GM18867 (cell line): ENCODE data around the gene NCOA3.
"Not testable (repeated sequence)": the region's sequence is repeated elsewhere in the genome, so short reads cannot be mapped to it uniquely, and the experiment has no call there.

Source experiments
- ATAC-seq: cut with Tn5 transposase; IDR thresholded peaks from one replicate; pipeline ENCODE4 v1.9.1; 2021; ENCODE audit warnings: mild to moderate bottlenecking, moderate library complexity; ENCODE audit not compliant: unreplicated experiment

Gene NCOA3

DNA sequence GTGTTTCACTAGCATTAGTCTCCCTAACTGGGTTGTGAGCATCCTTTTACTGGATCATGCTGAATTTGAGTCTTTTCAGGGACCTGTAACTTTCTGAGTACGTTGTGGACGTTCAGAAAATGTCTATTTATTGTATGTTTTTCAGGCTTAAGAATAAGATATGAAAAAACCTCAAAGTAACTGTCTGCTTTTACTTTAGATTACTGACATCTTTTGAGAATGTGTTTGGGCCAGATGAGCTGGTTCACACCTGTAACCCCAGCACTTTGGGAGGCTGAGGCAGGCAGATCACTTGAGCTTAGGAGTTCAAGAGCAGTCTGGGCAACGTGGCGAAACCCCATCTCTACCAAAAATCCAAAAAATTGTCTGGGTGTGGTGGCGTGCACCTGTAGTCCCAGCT is 32.7 kb downstream of the NCOA3 start:
- ATAC-seq, result no peak

DNA sequence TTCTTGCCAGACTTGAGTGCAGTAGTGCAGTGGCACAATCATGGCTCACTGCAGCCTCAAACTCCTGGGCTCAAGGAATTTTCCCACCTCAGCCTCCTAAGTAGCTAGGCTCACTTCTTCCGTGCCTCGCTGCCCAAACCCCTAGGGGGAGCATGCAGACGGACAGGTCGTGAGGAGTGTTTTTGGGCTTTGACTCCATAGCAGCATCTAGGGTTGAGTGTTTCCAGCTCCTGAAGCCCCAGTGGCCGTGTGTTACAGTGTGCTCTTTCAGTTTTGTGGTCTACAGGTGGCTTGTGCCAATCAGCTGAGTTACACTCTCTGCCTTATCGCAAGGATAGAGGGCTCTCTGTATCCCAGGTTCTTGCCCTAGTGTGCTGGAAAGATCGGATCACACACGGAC is 33.4 kb downstream of the NCOA3 start:
- no peak for ATAC-seq

DNA sequence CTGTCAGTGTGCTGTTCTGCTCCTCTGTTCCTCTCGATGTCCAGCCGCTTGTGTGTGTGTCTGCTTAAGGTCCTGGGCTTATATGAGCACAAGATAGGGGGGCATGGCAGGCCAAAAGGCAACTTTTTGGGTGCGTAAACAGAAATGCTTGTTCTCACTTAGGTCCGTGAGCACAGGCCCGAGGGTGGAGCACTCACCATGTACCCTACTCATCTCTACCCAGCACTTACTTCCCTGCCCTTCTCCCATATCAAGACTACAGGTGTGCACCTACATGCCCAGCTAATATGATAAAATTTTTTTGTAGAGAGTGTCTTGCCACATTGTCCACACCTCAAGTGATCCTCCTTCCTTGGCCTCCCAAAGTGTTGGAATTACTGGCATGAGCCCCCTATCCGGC is 34.3 kb downstream of the NCOA3 start:
- no peak for ATAC-seq

DNA sequence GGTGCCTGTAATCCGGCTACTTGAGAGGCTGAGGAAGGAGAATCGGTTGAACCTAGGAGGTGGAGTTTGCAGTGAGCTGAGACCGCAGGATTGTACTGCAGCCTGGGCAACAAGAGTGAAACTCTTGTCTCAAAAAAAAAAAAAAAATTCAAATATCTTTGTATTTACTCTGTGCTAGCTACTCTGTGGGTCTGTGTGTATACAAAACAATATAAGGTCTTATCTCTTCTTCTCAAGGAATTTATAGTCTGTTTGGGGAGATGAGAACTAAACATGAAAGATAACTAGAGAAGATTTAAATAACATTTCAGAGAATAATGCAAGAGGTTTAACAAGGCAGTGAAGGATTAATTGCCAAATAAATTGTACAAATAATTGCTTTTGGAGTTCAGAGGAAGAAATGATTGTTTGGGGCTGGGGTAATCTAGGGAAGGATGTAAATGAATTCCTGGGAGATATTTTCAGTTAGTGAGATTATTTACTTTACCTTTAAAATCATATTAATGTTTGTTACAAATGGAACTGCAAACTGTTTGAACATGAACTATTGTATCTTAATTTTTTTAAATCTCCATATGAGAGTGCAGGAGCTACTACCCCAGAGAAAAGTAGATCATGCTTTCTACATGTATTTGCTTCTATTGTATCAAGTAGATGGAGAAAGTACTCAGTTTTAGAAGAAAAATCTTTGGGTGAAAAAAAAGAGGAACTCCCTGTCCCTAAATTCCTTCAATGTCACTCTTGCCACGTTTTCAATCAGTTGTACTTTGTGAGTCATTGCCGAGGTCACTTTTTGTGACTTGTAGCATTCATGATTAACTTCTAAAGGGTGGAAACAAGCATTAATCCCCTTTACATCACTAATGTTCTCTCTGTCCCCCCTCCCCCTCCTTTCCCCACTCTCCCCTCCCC is 39.0 kb downstream of the NCOA3 start:
- ATAC-seq, result no peak

DNA sequence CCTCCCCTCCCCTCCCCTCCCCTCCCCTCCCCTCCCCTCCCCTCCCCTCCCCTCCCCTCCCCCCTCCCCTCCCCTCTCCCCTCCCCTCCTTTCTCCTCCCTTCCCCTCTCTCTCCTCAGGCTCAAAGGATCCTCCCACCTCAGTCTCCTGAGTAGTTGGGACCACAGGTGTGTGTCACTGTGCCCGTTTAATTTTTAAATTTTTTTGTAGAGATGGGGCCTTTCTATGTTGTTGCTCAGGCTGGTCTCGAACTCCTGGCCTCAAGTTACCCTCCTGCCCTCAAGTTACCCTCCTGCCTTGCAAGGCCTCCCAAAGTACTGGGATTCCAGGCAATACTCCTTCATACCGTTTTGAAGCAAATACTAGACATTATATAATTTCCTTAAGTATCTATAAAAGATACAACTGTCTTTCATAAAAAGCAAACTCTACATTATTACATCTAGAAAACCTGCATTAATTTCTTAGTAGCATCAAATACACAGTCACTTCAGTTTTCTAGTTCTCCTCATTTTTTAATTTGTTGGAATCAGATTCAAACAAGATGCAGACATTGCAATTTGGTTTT is 39.8 kb downstream of the NCOA3 start:
- no peak for ATAC-seq

DNA sequence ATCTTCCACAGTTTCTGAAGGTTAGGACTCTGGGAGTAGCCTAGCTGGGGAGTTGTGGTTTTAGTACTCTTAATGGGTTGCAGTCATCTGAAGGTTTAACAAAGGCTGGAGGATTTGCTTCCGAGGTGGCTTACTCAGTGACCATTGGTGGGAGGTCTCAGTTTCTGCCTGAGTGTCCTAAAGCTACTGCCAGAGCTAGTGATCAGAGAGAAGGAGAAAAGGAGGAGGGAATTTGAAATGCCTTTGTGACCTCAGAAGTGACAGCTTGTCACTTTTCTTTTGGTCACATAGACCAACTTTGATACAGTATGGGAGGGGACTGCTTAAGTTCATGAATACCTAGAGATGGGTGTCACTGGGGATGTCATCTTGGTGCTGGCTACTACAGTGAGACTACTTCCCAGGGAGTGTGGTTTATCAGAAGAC is 41.3 kb downstream of the NCOA3 start:
- no peak for ATAC-seq

DNA sequence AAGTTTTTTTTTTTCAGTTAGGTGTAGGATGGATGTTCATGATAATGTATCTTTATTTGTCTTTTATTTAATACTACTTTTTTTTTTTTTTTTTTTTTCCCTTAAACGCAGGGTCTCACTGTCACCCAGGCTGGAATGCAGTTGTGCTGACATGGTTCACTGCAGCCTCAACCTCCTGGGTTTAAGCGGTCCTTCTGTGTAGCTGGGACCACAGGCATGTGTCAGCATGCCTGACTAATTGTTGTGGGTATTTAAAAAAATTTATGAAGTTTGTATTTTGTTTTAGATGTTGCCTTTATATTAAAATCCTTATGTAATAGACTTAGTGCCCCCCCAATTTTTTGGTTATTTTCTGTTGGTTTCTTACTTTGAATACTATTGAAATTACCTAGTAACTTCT is 42.6 kb downstream of the NCOA3 start:
- no peak for ATAC-seq

DNA sequence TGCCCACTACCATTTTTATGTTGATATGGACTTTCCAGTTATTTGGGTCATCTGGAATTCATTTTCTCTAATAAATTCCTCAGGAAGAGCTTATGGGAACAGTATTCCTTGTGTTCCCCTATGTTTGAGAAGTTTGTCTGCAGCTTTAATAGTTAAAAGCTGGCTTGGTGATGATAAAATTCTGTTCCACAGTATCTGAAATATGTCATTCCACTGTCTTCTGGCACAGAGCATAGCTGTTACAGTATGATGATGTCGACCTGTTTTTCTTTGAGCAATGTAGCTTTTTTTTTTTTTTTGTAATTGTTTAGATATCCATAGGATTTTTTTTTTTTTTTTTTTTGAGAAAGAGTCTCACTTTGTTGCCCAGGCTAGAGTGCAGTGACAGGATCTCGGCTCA is 43.2 kb downstream of the NCOA3 start:
- no peak for ATAC-seq

DNA sequence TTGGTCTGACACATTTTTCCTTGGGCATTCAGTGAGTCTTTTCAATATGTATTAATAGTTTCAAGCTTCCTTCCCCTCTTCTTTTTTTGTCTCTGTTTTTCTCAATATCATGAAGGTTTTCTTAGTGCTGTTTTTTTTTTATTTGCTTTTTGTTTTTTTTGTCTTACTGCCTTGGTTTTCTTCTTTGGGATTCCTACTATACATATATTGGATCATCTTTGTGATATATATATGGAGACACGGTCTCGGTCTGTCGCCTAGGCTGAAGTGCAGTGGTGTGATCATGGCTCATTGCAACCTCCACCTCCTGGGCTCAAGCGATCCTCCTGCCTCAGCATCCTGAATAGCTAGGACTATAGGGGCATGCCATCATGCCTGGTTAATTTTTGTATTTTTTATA is 43.8 kb downstream of the NCOA3 start:
- no peak for ATAC-seq

DNA sequence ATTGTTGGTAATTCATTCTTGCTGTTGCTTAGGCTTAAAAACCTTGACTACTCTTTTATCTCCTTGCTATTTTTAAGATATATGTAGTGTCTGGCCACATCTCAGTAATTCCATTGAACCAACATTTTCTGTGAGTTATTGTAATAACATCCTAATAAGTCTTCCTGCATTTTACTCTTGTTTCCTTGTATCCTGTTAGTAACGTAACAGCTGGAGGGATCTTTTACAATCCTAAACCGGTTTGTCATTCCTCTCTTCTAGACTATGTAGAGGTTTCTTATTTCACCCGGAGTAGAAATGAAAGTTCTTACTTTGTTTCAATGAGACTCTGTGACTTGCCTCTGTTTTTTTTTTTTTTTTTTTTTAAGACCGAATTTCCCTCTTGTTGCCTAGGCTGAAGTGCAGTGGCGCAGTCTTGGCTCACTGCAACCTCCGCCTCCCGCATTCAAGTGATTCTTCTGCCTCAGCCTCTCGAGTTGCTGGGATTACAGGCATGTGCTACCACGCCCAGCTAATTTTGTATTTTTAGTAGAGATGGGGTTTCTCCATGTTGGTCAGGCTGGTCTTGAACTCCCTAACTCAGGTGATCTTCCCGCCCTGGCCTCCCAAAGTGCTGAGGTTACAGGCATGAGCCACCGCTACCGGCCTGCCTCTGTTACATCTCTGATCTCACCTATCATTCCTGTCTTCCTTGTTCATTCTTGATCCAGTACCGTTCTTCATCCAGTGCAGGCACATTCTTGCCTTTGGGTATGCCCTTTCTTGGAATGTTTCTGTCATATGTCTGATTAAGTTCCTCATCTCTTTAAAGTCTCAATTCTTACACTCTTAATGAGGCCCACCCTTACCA is 44.7 kb downstream of the NCOA3 start:
- no peak for ATAC-seq

DNA sequence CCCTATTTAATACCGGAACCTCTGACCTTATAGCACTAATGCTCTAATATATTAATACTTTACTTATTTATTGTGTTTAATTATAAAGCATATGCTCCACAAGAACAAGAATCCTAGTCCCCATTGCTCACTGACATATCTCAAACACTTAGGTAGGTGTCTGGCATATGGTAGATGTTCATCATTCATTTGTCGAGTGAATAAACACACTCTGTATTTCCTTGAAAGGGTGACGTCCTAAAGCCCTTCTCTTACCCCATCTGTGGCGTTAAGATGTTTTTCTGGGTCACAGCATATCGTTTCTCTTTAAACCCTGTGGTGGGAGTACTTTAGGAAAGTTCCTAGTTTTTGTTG is 45.3 kb downstream of the NCOA3 start:
- ATAC-seq, result no peak

DNA sequence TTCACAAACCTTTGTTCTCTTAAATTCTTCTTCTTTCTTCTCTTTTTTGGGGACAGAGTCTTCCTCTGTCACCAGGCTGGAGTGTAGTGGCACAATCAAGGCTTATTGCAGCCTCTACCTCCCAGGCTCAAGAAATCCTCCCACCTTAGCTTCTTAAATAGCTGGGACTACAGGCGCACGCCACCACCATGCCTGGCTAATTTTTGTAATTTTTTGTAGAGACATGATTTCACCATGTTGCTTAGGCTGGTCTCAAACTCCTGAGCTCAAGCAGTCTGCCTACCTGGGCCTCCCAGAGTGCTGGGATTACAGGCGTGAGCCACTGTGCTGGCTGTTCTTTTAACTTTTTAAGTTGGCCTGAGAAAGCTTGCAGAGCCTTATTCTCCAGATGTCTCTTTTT is 48.0 kb downstream of the NCOA3 start:
- no peak for ATAC-seq

DNA sequence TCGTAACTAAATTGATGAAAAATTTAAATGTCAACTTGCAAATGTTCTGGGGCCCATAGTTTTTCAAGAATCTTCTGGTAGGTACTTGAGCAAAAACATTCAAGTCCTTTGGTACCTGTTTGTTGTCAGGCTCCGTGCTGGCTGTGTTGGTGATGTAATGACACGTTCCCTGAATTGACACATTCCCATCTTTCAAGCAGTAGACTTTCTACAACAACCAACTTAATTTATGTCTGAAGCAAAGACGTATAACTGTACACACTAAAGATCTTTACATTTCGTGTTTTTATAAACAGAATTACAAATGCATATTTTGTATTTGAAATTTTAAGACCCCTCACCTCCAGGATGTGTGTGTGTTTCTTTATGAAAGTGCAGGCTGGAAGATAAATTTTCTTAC is 49.5 kb downstream of the NCOA3 start:
- no peak for ATAC-seq

DNA sequence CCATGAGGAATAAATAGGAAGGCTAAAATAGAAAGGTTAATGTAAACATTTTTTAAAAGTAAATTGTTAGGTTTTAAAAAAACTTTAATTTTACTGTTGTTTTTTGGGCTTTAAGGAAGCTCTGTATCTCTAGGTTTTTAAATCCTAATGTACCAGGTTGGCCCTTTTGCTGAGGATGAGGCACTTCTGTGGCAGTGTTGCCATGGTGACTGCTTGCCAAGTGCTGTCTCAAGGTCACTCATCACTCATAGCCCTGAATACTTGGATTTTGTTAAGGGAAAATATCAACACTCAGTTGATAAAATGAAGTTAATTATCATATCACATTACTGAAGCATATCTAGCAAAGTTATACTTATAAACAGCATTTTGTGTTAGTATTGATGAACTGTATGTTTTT is 50.2 kb downstream of the NCOA3 start:
- no peak for ATAC-seq

DNA sequence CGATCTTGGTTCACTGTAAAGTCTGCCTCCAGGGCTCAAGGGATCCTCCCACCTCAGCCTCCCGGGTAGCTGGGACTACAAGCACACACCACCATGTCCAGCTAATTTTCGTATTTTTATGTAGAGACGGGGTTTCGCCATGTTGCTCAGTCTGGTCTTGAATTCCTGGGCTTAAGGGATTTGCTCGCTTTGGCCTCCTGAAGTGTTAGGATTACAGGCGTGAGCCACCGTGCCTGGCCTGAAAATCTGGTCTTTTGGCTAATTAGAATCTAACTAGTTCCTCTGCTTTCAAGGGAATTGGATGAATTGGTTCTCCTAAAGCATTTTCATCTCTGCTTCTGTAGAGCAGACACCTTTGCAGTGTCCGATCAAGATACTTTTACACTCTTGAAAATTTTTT is 51.3 kb downstream of the NCOA3 start:
- ATAC-seq, result no peak

DNA sequence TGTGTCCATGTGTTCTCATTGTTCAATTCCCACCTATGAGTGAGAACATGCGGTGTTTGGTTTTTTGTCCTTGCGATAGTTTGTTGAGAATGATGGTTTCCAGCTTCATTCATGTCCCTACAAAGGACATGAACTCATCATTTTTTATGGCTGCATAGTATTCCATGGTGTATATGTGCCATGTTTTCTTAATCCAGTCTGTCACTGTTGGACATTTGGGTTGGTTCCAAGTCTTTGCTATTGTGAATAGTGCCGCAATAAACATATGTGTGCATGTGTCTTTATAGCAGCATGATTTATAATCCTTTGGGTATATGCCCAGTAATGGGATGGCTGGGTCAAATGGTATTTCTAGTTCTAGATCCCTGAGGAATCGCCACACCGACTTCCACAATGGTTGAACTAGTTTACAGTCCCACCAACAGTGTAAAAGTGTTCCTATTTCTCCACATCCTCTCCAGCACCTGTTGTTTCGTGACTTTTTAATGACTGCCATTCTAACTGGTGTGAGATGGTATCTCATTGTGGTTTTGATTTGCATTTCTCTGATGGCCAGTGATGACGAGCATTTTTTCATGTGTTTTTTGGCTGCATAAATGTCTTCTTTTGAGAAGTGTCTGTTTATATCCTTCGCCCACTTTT is 52.0 kb downstream of the NCOA3 start:
- ATAC-seq, result not testable (repeated sequence)

DNA sequence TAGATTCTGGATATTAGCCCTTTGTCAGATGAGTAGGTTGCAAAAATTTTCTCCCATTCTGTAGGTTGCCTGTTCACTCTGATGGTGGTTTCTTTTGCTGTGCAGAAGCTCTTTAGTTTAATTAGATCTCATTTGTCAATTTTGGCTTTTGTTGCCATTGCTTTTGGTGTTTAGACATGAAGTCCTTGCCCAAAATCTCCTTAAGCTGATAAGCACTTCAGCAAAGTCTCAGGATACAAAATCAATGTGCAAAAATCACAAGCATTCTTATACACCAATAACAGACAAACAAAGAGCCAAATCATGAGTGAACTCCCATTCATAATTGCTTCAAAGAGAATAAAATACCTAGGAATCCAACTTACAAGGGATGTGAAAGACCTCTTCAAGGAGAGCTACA is 52.6 kb downstream of the NCOA3 start:
- not testable (repeated sequence) for ATAC-seq

DNA sequence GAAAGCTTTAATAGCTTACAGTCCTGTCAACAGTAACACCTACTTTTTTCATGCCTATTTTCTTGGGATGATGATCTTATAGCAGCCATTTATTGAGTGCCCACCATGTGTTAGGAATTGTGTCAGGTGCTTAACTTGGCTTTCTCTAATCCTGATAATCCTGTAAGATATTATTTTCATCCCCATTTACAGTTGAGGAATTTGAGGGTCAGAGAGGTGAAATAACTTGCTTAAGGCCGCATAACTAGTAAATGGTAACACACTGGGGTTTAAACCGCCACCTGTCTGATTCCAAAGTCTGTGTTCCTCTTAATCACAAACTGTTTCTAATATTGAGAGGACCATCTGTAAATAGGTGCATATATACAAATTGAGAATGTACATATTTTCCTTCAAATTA is 55.5 kb downstream of the NCOA3 start:
- ATAC-seq, result no peak

DNA sequence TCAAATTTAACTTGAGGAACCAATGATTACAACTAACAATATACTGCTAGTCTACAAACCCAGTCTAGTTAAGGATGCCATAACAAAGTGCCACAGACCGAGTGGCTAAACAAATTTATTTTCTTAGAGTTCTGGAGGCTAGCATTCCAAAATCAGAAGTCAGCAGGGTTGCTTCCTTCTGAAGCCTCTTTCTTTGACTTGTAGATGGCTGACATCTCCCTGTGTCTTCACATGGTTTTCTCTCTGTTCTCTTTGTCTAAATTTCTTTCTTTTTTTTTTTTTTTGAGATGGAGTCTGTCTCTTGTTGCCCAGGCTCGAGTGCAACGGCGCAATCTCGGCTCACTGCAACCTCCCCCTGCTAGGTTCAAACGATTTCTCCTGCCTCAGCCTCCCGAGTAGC is 56.1 kb downstream of the NCOA3 start:
- ATAC-seq, result no peak

DNA sequence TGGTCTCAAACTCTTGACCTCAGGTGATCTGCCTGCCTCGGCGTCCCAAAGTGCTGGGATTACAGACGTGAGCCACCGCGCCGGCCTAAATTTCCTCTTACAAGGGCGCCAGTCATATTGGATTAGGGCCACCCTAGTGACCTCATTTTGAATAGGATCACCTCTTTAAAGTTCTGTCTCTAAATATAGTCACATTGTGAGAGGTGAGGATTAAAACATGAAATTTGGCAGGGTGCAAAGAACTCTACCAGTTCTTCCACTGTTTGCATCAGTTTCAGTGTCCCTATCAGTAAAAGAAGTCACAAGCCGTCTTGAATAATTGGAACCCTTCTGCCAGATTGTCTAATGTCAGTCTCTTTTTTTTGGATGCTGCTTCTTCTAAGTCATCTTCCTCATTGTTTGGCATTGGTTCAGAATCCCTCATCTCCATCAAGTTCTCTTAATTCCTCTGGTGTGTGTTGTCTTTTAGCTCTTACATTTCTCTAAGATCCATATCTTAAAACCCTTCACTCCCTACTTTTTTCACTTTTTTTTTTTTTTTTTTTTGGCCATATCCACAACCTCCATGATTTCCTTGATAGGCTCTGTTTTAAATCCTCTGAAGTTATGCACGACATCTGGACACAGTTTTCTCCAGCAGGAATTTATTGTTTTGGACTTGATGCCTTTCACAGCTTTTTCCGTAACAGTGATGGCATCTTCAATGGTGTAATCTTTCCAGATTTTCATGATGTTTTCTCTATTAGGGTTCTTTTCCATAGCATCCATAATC is 56.8 kb downstream of the NCOA3 start:
- no peak for ATAC-seq

DNA sequence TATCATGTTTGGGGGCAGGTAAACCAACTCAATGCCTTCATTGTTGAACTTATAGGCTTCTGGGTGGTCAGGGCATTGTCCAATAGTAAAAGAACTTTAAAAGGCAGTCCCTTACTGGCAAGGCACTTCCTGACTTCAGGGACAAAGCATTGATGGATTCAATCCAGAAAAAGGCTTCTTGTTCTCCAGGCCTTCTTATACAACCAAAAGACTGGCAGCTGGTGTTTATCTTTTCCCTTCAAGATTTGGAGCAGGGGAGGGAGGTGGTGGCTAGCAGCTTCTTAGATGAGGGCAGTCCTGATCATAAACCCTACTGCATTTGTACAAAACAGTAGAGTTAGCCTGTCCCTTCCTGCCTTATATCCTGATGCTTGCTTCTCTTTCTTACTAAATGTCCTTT is 57.5 kb downstream of the NCOA3 start:
- no peak for ATAC-seq
